SK-N-SH (cell line): ENCODE results near the gene WNK1. TPM values are rescaled to one million over a fixed set of nuclear protein-coding genes. Genes with fewer than 3 reads are reported as not detected.
A peak's percentile ranks its signal among the peaks of the same experiment; 100 is the strongest.

Source experiments
- CTCF ChIA-PET: fragments of 300-600, 350-600 bp; formaldehyde crosslinking; extraction: SDS; loops from one replicate; lab custom pipeline; 2021; lab: Yijun Ruan, JAX
- POLR2A ChIA-PET: fragments of 350-600 bp; sonication (Branson Sonifier 250); formaldehyde crosslinking; extraction: SDS; loops from one replicate; lab custom pipeline; 2020; ENCODE audit warnings: antibody characterized with exemption, inconsistent platforms; lab: Yijun Ruan, JAX
- DNase-seq: peaks from one replicate; pipeline ENCODE4 v3.0.0; 2012
- H2AFZ ChIP-seq: fragments of 200-600 bp; sonication (generic); 2 replicates; pipeline ENCODE4 v1.8.1; 2016; ENCODE audit warnings: antibody characterized with exemption, mild to moderate bottlenecking, low read depth
- H3F3A ChIP-seq: fragments of 200-600 bp; sonication (generic); replicated peaks from 2 replicates; pipeline ENCODE3; 2016; ENCODE audit warnings: antibody characterized with exemption, mild to moderate bottlenecking; ENCODE audit not compliant: insufficient read depth
- H3K27ac ChIP-seq, 2 experiments: fragments of 200-500 bp in 1 of 2; fragments of 200-600 bp in 1 of 2; sonication (Bioruptor generic) in 1 of 2; sonication (generic), shearing (Covaris generic) in 1 of 2; 2 replicates each; pipeline versions ENCODE4 v1.5.1 to v1.6.1; 2014 to 2016; ENCODE audit warnings: low read depth in 2 of 2, inconsistent platforms in 1 of 2, low read length in 1 of 2, mild to moderate bottlenecking in 1 of 2, mixed read lengths in 1 of 2
- H3K27me3 ChIP-seq: fragments of 200-600 bp; sonication (generic), shearing (Covaris generic); 2 replicates; pipeline ENCODE4 v1.6.1; 2016; ENCODE audit warnings: mixed run types; ENCODE audit not compliant: insufficient read depth
- H3K36me3 ChIP-seq, 2 experiments: fragments of 200-500 bp in 1 of 2; fragments of 200-600 bp in 1 of 2; sonication (Bioruptor generic) in 1 of 2; sonication (generic) in 1 of 2; replicated peaks in 1 of 2; 2 replicates each; pipeline versions ENCODE3 to v1.5.1; 2014 to 2016; ENCODE audit warnings: low read length in 1 of 2, mild to moderate bottlenecking in 1 of 2; ENCODE audit not compliant: insufficient read depth in 2 of 2, control insufficient read depth in 1 of 2
- H3K4me1 ChIP-seq, 2 experiments: fragments of 200-500 bp in 1 of 2; fragments of 200-600 bp in 1 of 2; sonication (Bioruptor generic) in 1 of 2; sonication (generic), shearing (Covaris generic) in 1 of 2; 2 replicates each; pipeline versions ENCODE4 v1.5.1 to v1.6.1; 2014 to 2016; ENCODE audit warnings: low read depth in 1 of 2, low read length in 1 of 2, mixed run types in 1 of 2; ENCODE audit not compliant: insufficient read depth in 2 of 2, control insufficient read depth in 1 of 2
- H3K4me2 ChIP-seq: fragments of 200-600 bp; sonication (generic), shearing (Covaris generic); 2 replicates; pipeline ENCODE4 v1.6.1; 2017; ENCODE audit warnings: mixed run types
- H3K4me3 ChIP-seq, 2 experiments: fragments of 200-500 bp in 1 of 2; fragments of 200-600 bp in 1 of 2; sonication (Bioruptor generic) in 1 of 2; sonication (generic), shearing (Covaris generic) in 1 of 2; 2 replicates each; pipeline versions ENCODE4 v1.5.1 to v1.8.1; 2014 to 2016; ENCODE audit warnings: low read depth in 2 of 2, inconsistent platforms in 1 of 2, low read length in 1 of 2, mild to moderate bottlenecking in 1 of 2, mixed read lengths in 1 of 2, moderate library complexity in 1 of 2
- H3K79me2 ChIP-seq: fragments of 200-600 bp; sonication (generic); 2 replicates; pipeline ENCODE4 v1.8.1; 2017; ENCODE audit warnings: mild to moderate bottlenecking; ENCODE audit not compliant: insufficient read depth
- H3K9ac ChIP-seq: fragments of 200-600 bp; sonication (generic); 2 replicates; pipeline ENCODE4 v1.6.1; 2017; ENCODE audit warnings: mixed run types
- H3K9me2 ChIP-seq: fragments of 200-600 bp; sonication (generic); 2 replicates; pipeline ENCODE4 v1.6.1; 2017; ENCODE audit warnings: mixed run types
- H3K9me3 ChIP-seq: fragments of 200-600 bp; sonication (generic); 2 replicates; pipeline ENCODE4 v1.6.1; 2017; ENCODE audit warnings: mixed run types, mild to moderate bottlenecking, moderate library complexity
- H4K20me1 ChIP-seq: fragments of 200-600 bp; sonication (generic); 2 replicates; pipeline ENCODE4 v1.6.1; 2017; ENCODE audit warnings: mild to moderate bottlenecking, mixed run types; ENCODE audit not compliant: insufficient read depth
- CHD2 ChIP-seq: fragments of 150-350 bp; IDR thresholded peaks from 2 replicates; pipeline ENCODE4 v1.6.1; 2018; ENCODE audit warnings: low read length; ENCODE audit not compliant: partially characterized antibody
- FOSL2 ChIP-seq: IDR thresholded peaks from 2 replicates; pipeline ENCODE4 v1.4.0; 2012; ENCODE audit warnings: low read depth, mild to moderate bottlenecking, moderate library complexity, borderline replicate concordance
- GATA2 ChIP-seq: sonication (generic); formaldehyde crosslinking; IDR thresholded peaks from 2 replicates; pipeline ENCODE4 v1.5.0; 2020; ENCODE audit warnings: mild to moderate bottlenecking, missing genetic modification reagents
- IRF3 ChIP-seq: fragments of 150-350 bp; IDR thresholded peaks from 2 replicates; pipeline ENCODE4 v1.6.1; 2016; ENCODE audit warnings: mild to moderate bottlenecking, low read depth, low read length
- JUND ChIP-seq: IDR thresholded peaks from 2 replicates; pipeline ENCODE4 v1.4.0; 2012
- NFIC ChIP-seq: IDR thresholded peaks from 2 replicates; pipeline ENCODE4 v1.4.0; 2012; ENCODE audit warnings: borderline replicate concordance
- PBX3 ChIP-seq: IDR thresholded peaks from 2 replicates; pipeline ENCODE4; 2012
- RAD21 ChIP-seq: IDR thresholded peaks from 2 replicates; pipeline ENCODE4 v1.6.1; 2012; ENCODE audit warnings: mild to moderate bottlenecking, low read length
- YY1 ChIP-seq: IDR thresholded peaks from 2 replicates; pipeline ENCODE4 v1.4.0; 2012; ENCODE audit warnings: low read depth, mild to moderate bottlenecking
- WGBS: methylation state at CpG from one replicate; pipeline ENCODE4 v1.1.6; 2017; ENCODE audit warnings: low lambda C conversion rate; 5-methylcytosine and 5-hydroxymethylcytosine counted together
- polyA plus RNA-seq, 3 experiments: library from polyadenylated mRNA; depleted of rRNA; stranded (reverse); fragments of >200 nt; gene quantifications; 2 replicates each; pipeline ENCODE4 v1.2.3, GENCODE V29; 2012
- TF ChIP-seq, protein P1 (sequence below): IDR thresholded peaks from 2 replicates; pipeline ENCODE4 v1.4.0; 2012; ENCODE audit warnings: low read depth

WNK1 gene
- polyA plus RNA-seq, 1 of the 3 experiments (the other 2 are of a cell fraction) = 30.5 TPM

- Histone ChIP-seq H3K9ac (no peak overlapping the region), H3K9me3 (no peaks in the 10 kb centered on the region), H3K4me3 (no peak overlapping the region), H3K27ac (no peak overlapping the region), H4K20me1 (no peaks in the 10 kb centered on the region), H3K27me3 (no peaks in the 10 kb centered on the region), H3K4me2 (no peak overlapping the region), H3K4me1 (peaks cover 0 to 14% of the 10 kb centered on the region in 2 experiments; a peak in 3 of 4 replicates), H2AFZ (no peak overlapping the region), H3K9me2 (no peaks in the 10 kb centered on the region), H3K79me2 (peaks cover 49% of the 10 kb centered on the region), H3K36me3 (peaks cover 6 to 19% of the 10 kb centered on the region in 2 experiments), H3F3A (peaks cover 14% of the 10 kb centered on the region)
- no peak for DNase-seq
- ChIA-PET CTCF (no interaction called here), POLR2A (no interaction called here)
- 0 out of 2 replicates have a peak, but pooled peaks have one; percentile 3 for TF ChIP-seq JUND
- peak; percentile 51; the same call in 1 of the 2 replicates for TF ChIP-seq NFIC
- TF ChIP-seq, protein P1, sequence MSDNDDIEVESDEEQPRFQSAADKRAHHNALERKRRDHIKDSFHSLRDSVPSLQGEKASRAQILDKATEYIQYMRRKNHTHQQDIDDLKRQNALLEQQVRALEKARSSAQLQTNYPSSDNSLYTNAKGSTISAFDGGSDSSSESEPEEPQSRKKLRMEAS = no peak
- no peak for TF ChIP-seq GATA2 (CRISPR knock-in tag)
- TF ChIP-seq, all 33 proteins: peak for 2
Measured at GRCh38 chr12:843609-844008, 91.2 kb downstream of the WNK1 start.

- H3K27ac ChIP-seq = no peak overlapping the region
- peaks cover 24% of the 10 kb centered on the region for H3F3A ChIP-seq
- no peak overlapping the region for H3K4me3 ChIP-seq
- H3K4me1 ChIP-seq = peaks cover 0 to 24% of the 10 kb centered on the region in 2 experiments; a peak in 3 of 4 replicates
- no peaks in the 10 kb centered on the region for H3K9me2 ChIP-seq
- H3K79me2 ChIP-seq = peaks cover 69% of the 10 kb centered on the region
- DNase-seq = no peak
- TF ChIP-seq IRF3 (no peak), FOSL2 (no peak), RAD21 (no peak), YY1 (no peak)
- no peaks in the 10 kb centered on the region for H3K9me3 ChIP-seq
- no peak overlapping the region for H2AFZ ChIP-seq
- H3K27me3 ChIP-seq = no peaks in the 10 kb centered on the region
- peaks cover 6 to 10% of the 10 kb centered on the region in 2 experiments for H3K36me3 ChIP-seq
- no peaks in the 10 kb centered on the region for H4K20me1 ChIP-seq
- no peak overlapping the region for H3K9ac ChIP-seq
- CTCF ChIA-PET = interaction anchor here (1.0 to 1.4 kb wide), 3 partner anchors 13 to 103 kb away, joined by 3 to 7 read pairs (median 4); partner anchors contain the start of gene RAD52
- no peak overlapping the region for H3K4me2 ChIP-seq
- WGBS = 91% methylated on average over 2 of the region's 2 CpGs
- POLR2A ChIA-PET = no interaction called here
Measured at GRCh38 chr12:846421-846820, 94.0 kb downstream of the WNK1 start.

DNA sequence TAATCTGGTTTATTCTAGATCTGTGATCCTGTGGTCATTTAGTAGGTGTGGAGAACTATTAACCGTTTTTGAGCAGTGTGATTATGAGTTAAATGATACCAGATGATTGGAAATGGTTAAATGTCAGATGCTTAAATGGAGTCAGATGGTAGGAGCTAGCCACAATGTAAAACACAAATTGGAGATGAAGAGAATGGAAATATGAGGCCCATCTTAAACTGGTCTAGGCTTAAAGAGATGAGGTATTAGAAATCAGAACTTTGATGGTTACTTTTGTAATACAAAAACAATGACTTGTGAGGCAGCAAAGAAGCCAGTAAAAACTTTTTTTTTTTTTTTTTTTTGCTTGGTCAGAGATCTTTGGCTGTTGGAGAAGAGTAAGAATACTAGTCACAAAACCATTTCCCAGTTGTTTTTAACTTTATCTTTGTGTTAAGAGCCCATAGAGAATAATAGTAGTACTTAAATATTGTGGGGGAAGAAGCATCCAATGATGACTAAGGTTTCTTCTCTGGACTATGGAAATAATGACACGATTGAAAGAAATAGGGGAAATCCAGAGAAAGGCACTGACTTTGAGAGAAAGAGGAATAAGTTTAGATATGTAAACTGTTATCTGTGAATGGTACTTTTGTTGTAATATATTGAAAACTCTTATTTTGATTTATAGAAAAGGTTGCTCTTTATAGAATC, 95.9 kb downstream of the WNK1 start:
- CTCF ChIA-PET = no interaction called here
- DNase-seq = no peak
- no peak overlapping the region for H3K9ac ChIP-seq

More for the DNA sequence above, 95.9 kb downstream of the WNK1 start:
- POLR2A ChIA-PET = no interaction called here
- Histone ChIP-seq H3K4me3 (no peak overlapping the region), H3K27ac (peak overlapping the region in 1 of 2 experiments; percentile 62; a peak in 2 of 4 replicates), H3K4me1 (peaks cover 3 to 35% of the 10 kb centered on the region in 2 experiments; a peak in 3 of 4 replicates), H3K79me2 (peaks cover 80% of the 10 kb centered on the region), H4K20me1 (no peaks in the 10 kb centered on the region), H3K4me2 (no peak overlapping the region), H3K27me3 (no peaks in the 10 kb centered on the region), H3K36me3 (peaks cover 6% of the 10 kb centered on the region in 2 experiments), H3F3A (peaks cover 26% of the 10 kb centered on the region), H3K9me2 (no peaks in the 10 kb centered on the region), H2AFZ (no peak overlapping the region), H3K9me3 (no peaks in the 10 kb centered on the region)
- no peak for TF ChIP-seq CHD2
- TF ChIP-seq PBX3 = no peak
- WGBS = 40% methylated on average over 2 of the region's 2 CpGs
